CD4-positive, CD25-positive, alpha-beta regulatory T cell (primary cell): ENCODE measurements around the gene ZFAND2B. TPM values are rescaled to one million over a fixed set of nuclear protein-coding genes. Genes with fewer than 3 reads are reported as not detected.

ENCODE experiments used
- ATAC-seq, 2 donors: fragments of 150-1000 bp; cut with Tn5 transposase; one replicate each; pipeline ENCODE4 v1.10.0; 2021; ENCODE audit warnings: low read depth in 2 of 2, moderate number of reproducible peaks in 2 of 2, moderate library complexity in 1 of 2
- DNase-seq, 3 donors: peaks; one replicate each; pipeline versions ENCODE4 v3.0.0 to v3.0.0-alpha.2; 2012 to 2022; ENCODE audit warnings: mixed read lengths in 1 of 3
- H3K27ac ChIP-seq: one replicate; pipeline ENCODE4 v1.7.0; 2013; ENCODE audit warnings: mild to moderate bottlenecking, low read length; ENCODE audit not compliant: insufficient read depth, poor library complexity, severe bottlenecking
- H3K27me3 ChIP-seq: one replicate; pipeline ENCODE4 v1.7.0; 2013; ENCODE audit warnings: low read length; ENCODE audit not compliant: control insufficient read depth, insufficient read depth
- H3K36me3 ChIP-seq: one replicate; pipeline ENCODE4 v1.7.0; 2013; ENCODE audit warnings: mild to moderate bottlenecking, low read length, moderate library complexity; ENCODE audit not compliant: control insufficient read depth, insufficient read depth
- H3K4me1 ChIP-seq: 2 replicates; pipeline ENCODE4 v1.7.0; 2013; ENCODE audit warnings: mild to moderate bottlenecking, low read length; ENCODE audit not compliant: insufficient read depth, control insufficient read depth, poor library complexity, severe bottlenecking
- H3K4me3 ChIP-seq: one replicate; pipeline ENCODE4 v1.7.0; 2013; ENCODE audit warnings: low read depth, mild to moderate bottlenecking, low read length, moderate library complexity
- H3K9me3 ChIP-seq, 2 experiments: 1 replicate in 1 of 2; 2 replicates in 1 of 2; pipeline ENCODE4 v1.7.0; 2013; ENCODE audit warnings: low read length in 2 of 2, mild to moderate bottlenecking in 1 of 2, moderate library complexity in 1 of 2; ENCODE audit not compliant: control insufficient read depth in 2 of 2
- H3K27ac Mint-ChIP-seq, 3 donors: one replicate each; pipeline ENCODE4 v1.8.0; 2020 to 2022; ENCODE audit warnings: mild to moderate bottlenecking in 3 of 3, mixed read lengths in 3 of 3, moderate library complexity in 2 of 3
- H3K27me3 Mint-ChIP-seq: one replicate; pipeline ENCODE4 v1.8.0; 2022; ENCODE audit warnings: mild to moderate bottlenecking, mixed read lengths
- H3K36me3 Mint-ChIP-seq: one replicate; pipeline ENCODE4 v1.8.0; 2020; ENCODE audit warnings: mixed read lengths
- H3K4me1 Mint-ChIP-seq, 4 donors: one replicate each; pipeline ENCODE4 v1.8.0; 2020 to 2022; ENCODE audit warnings: mixed read lengths in 4 of 4, mild to moderate bottlenecking in 1 of 4
- H3K4me3 Mint-ChIP-seq, 4 donors: one replicate each; pipeline ENCODE4 v1.8.0; 2020 to 2022; ENCODE audit warnings: mild to moderate bottlenecking in 4 of 4, mixed read lengths in 4 of 4, moderate library complexity in 3 of 4
- H3K9me3 Mint-ChIP-seq, 7 donors: one replicate each; pipeline ENCODE4 v1.8.0; 2020 to 2022; ENCODE audit warnings: mixed read lengths in 7 of 7, mild to moderate bottlenecking in 3 of 7, moderate library complexity in 2 of 7
- polyA plus RNA-seq, 4 donors: library from polyadenylated mRNA; unstranded; fragments of 300-500 nt; fragmentation: Illumina TruSeq; gene quantifications; one replicate each; pipeline ENCODE4 v1.2.3, GENCODE V29; 2021
- total RNA-seq: library from RNA; stranded (reverse); gene quantifications from one replicate; pipeline ENCODE4 v1.2.3, GENCODE V29; 2022

ZFAND2B gene
- total and polyA plus RNA-seq, 5 donors from 2014 or later, result 54.4 to 72.1 (median 65.5) TPM

- Mint-ChIP-seq H3K4me3 (peak overlapping the region in 1 of 4 donors; percentile 85), H3K9me3 (no peaks in the 10 kb centered on the region), H3K4me1 (peaks cover 12 to 49% (median 31%) of the 10 kb centered on the region in 4 donors), H3K27me3 (peaks cover 7% of the 10 kb centered on the region), H3K36me3 (peaks cover 11% of the 10 kb centered on the region), H3K27ac (peak overlapping the region in 2 of 3 donors; percentile 12 to 79)
- peaks cover 42% of the 10 kb centered on the region for H3K4me1 ChIP-seq
- no peaks in the 10 kb centered on the region for H3K9me3 ChIP-seq
- no peak overlapping the region for H3K4me3 ChIP-seq
- no peak for ATAC-seq
- H3K36me3 ChIP-seq, result peaks cover 38% of the 10 kb centered on the region
- no peaks in the 10 kb centered on the region for H3K27me3 ChIP-seq
- H3K27ac ChIP-seq, result no peak overlapping the region
- no peak for DNase-seq
Observed at GRCh38 chr2:219172231-219173154, 34.1 kb upstream of the ZFAND2B start.

GRCh38 chr2:219173176-219173575, 33.4 kb upstream of the ZFAND2B start:
- DNase-seq, result no peak
- Histone ChIP-seq H3K27ac (no peak overlapping the region), H3K36me3 (peaks cover 36% of the 10 kb centered on the region), H3K27me3 (no peaks in the 10 kb centered on the region), H3K9me3 (no peaks in the 10 kb centered on the region), H3K4me3 (no peak overlapping the region), H3K4me1 (peaks cover 47% of the 10 kb centered on the region)
- Mint-ChIP-seq H3K27me3 (peaks cover 11% of the 10 kb centered on the region), H3K27ac (peak overlapping the region in 2 of 3 donors; percentile 12 to 82), H3K4me1 (peaks cover 12 to 51% (median 32%) of the 10 kb centered on the region in 4 donors), H3K4me3 (no peak overlapping the region), H3K9me3 (no peaks in the 10 kb centered on the region), H3K36me3 (peaks cover 11% of the 10 kb centered on the region)
- no peak for ATAC-seq

- Mint-ChIP-seq H3K27ac (peak overlapping the region; percentile 63 to 89 (median 80)), H3K27me3 (peaks cover 11% of the 10 kb centered on the region), H3K36me3 (peaks cover 11% of the 10 kb centered on the region), H3K4me3 (peak overlapping the region; percentile 47 to 97 (median 87)), H3K9me3 (no peaks in the 10 kb centered on the region), H3K4me1 (peaks cover 16 to 56% (median 35%) of the 10 kb centered on the region in 4 donors)
- peaks cover 55% of the 10 kb centered on the region for H3K4me1 ChIP-seq
- no peak overlapping the region for H3K27ac ChIP-seq
- ATAC-seq, result no peak
- H3K27me3 ChIP-seq, result no peaks in the 10 kb centered on the region
- peaks cover 36% of the 10 kb centered on the region for H3K36me3 ChIP-seq
- no peak overlapping the region for H3K4me3 ChIP-seq
- DNase-seq, result no peak
- no peaks in the 10 kb centered on the region for H3K9me3 ChIP-seq
Observed at GRCh38 chr2:219174146-219174545, 32.4 kb upstream of the ZFAND2B start.

GRCh38 chr2:219174801-219175200, 31.8 kb upstream of the ZFAND2B start:
- H3K27ac Mint-ChIP-seq, result peak overlapping the region in 2 of 3 donors; percentile 85 to 99

GRCh38 chr2:219175486-219175885, 31.1 kb upstream of the ZFAND2B start:
- H3K27ac ChIP-seq, result peak overlapping the region; percentile 98
- H3K36me3 ChIP-seq, result peaks cover 45% of the 10 kb centered on the region
- peaks cover 13% of the 10 kb centered on the region for H3K36me3 Mint-ChIP-seq
- peak overlapping the region; percentile 89 to 97 (median 94) for H3K4me3 Mint-ChIP-seq
- H3K4me1 ChIP-seq, result peaks cover 64% of the 10 kb centered on the region
- no peaks in the 10 kb centered on the region for H3K9me3 ChIP-seq
- H3K4me3 ChIP-seq, result peak overlapping the region; percentile 86
- no peaks in the 10 kb centered on the region for H3K27me3 ChIP-seq
- H3K27ac Mint-ChIP-seq, result peak overlapping the region; percentile 85 to 99 (median 92)
- H3K9me3 Mint-ChIP-seq, result no peaks in the 10 kb centered on the region
- H3K4me1 Mint-ChIP-seq, result peaks cover 20 to 70% (median 46%) of the 10 kb centered on the region in 4 donors
- H3K27me3 Mint-ChIP-seq, result peaks cover 11% of the 10 kb centered on the region
- DNase-seq, result no peak
- ATAC-seq, result no peak

More at GRCh38 chr2:219174801-219175200, 31.8 kb upstream of the ZFAND2B start:
- Mint-ChIP-seq H3K4me1 (peaks cover 20 to 63% (median 40%) of the 10 kb centered on the region in 4 donors), H3K4me3 (peak overlapping the region; percentile 89 to 97 (median 94)), H3K27me3 (peaks cover 11% of the 10 kb centered on the region), H3K36me3 (peaks cover 11% of the 10 kb centered on the region), H3K9me3 (no peaks in the 10 kb centered on the region)
- H3K27ac ChIP-seq, result no peak overlapping the region
- H3K4me1 ChIP-seq, result peaks cover 61% of the 10 kb centered on the region
- ATAC-seq, result no peak
- H3K4me3 ChIP-seq, result peak overlapping the region; percentile 30
- peaks cover 38% of the 10 kb centered on the region for H3K36me3 ChIP-seq
- no peaks in the 10 kb centered on the region for H3K9me3 ChIP-seq
- DNase-seq, result no peak
- no peaks in the 10 kb centered on the region for H3K27me3 ChIP-seq

- H3K27ac ChIP-seq, result peak overlapping the region; percentile 98
- no peaks in the 10 kb centered on the region for H3K27me3 ChIP-seq
- peak overlapping the region; percentile 85 to 99 (median 92) for H3K27ac Mint-ChIP-seq
- peaks cover 11% of the 10 kb centered on the region for H3K27me3 Mint-ChIP-seq
- H3K4me3 Mint-ChIP-seq, result peak overlapping the region; percentile 89 to 97 (median 94)
- peaks cover 20% of the 10 kb centered on the region for H3K36me3 Mint-ChIP-seq
- peaks cover 63% of the 10 kb centered on the region for H3K4me1 ChIP-seq
- H3K4me3 ChIP-seq, result peak overlapping the region; percentile 86
- H3K9me3 ChIP-seq, result no peaks in the 10 kb centered on the region
- ATAC-seq (no peak), DNase-seq (peak in 1 of 3 donors; percentile 39)
- peaks cover 15 to 73% (median 51%) of the 10 kb centered on the region in 4 donors for H3K4me1 Mint-ChIP-seq
- no peaks in the 10 kb centered on the region for H3K9me3 Mint-ChIP-seq
- H3K36me3 ChIP-seq, result peaks cover 51% of the 10 kb centered on the region
Observed at GRCh38 chr2:219175928-219176817, 30.4 kb upstream of the ZFAND2B start.

GRCh38 chr2:219176818-219177551, 29.6 kb upstream of the ZFAND2B start, which contains the start of gene CNPPD1:
Gene CNPPD1 (minus strand): TSS chr2:219176925. CDS start chr2:219176828, 97 bp downstream.
- H3K4me3 ChIP-seq, result peak within 1 kb of the TSS; percentile 86
- H3K4me1 ChIP-seq, result peaks cover 62% of the 10 kb centered on the region
- H3K9me3 Mint-ChIP-seq, result no peaks in the 10 kb centered on the region
- H3K9me3 ChIP-seq, result no peaks in the 10 kb centered on the region
- DNase-seq (peak; percentile 84 to 97 (median 89)), ATAC-seq (peak; percentile 79 to 82)
- peaks cover 26% of the 10 kb centered on the region for H3K36me3 Mint-ChIP-seq
- peaks cover 13 to 77% (median 55%) of the 10 kb centered on the region in 4 donors for H3K4me1 Mint-ChIP-seq
- H3K27ac ChIP-seq, result peak within 1 kb of the TSS; percentile 98
- peaks cover 54% of the 10 kb centered on the region for H3K36me3 ChIP-seq
- H3K27me3 ChIP-seq, result no peaks in the 10 kb centered on the region
- H3K27ac Mint-ChIP-seq, result peak within 1 kb of the TSS; percentile 99
- peaks cover 11% of the 10 kb centered on the region for H3K27me3 Mint-ChIP-seq
- H3K4me3 Mint-ChIP-seq, result peak within 1 kb of the TSS; percentile 89 to 99 (median 94)
